ENCODE data around the gene ZBTB47.

Gene ZBTB47

GRCh38 chr3:42700366-42701288 is 47.1 kb downstream of the ZBTB47 start:
- no peak overlapping the region for H3K27ac ChIP-seq
- H3K4me3 ChIP-seq, result no peak overlapping the region
- H3K36me3 ChIP-seq, result no peaks in the 10 kb centered on the region
- peaks cover 0 to 16% (median 15%) of the 10 kb centered on the region in 4 donors for H3K4me1 ChIP-seq
- H3K27me3 ChIP-seq, result peaks cover 0 to 4% of the 10 kb centered on the region in 2 donors
- no peaks in the 10 kb centered on the region for H3K9me3 ChIP-seq
- intact Hi-C loops (cut with DNase I; ENCODE audit: low total_unique reads), result no loop called here
- TF ChIP-seq, protein P1, sequence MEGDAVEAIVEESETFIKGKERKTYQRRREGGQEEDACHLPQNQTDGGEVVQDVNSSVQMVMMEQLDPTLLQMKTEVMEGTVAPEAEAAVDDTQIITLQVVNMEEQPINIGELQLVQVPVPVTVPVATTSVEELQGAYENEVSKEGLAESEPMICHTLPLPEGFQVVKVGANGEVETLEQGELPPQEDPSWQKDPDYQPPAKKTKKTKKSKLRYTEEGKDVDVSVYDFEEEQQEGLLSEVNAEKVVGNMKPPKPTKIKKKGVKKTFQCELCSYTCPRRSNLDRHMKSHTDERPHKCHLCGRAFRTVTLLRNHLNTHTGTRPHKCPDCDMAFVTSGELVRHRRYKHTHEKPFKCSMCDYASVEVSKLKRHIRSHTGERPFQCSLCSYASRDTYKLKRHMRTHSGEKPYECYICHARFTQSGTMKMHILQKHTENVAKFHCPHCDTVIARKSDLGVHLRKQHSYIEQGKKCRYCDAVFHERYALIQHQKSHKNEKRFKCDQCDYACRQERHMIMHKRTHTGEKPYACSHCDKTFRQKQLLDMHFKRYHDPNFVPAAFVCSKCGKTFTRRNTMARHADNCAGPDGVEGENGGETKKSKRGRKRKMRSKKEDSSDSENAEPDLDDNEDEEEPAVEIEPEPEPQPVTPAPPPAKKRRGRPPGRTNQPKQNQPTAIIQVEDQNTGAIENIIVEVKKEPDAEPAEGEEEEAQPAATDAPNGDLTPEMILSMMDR (IDR thresholded peaks at IDR 0.05), result no peak
- DNase-seq, result peak; percentile 16 to 55

GRCh38 chr3:42701371-42702065 is 48.0 kb downstream of the ZBTB47 start:
- intact Hi-C loops (cut with DNase I; ENCODE audit: low total_unique reads), result no loop called here
- Histone ChIP-seq H3K4me3 (no peak overlapping the region), H3K27me3 (peaks cover 0 to 4% of the 10 kb centered on the region in 2 donors), H3K9me3 (no peaks in the 10 kb centered on the region), H3K4me1 (peaks cover 0 to 16% (median 15%) of the 10 kb centered on the region in 4 donors), H3K36me3 (no peaks in the 10 kb centered on the region), H3K27ac (no peak overlapping the region)
- peak; percentile 35 to 71 for DNase-seq
- TF ChIP-seq, protein P1 (IDR thresholded peaks at IDR 0.05), result no peak

DNA sequence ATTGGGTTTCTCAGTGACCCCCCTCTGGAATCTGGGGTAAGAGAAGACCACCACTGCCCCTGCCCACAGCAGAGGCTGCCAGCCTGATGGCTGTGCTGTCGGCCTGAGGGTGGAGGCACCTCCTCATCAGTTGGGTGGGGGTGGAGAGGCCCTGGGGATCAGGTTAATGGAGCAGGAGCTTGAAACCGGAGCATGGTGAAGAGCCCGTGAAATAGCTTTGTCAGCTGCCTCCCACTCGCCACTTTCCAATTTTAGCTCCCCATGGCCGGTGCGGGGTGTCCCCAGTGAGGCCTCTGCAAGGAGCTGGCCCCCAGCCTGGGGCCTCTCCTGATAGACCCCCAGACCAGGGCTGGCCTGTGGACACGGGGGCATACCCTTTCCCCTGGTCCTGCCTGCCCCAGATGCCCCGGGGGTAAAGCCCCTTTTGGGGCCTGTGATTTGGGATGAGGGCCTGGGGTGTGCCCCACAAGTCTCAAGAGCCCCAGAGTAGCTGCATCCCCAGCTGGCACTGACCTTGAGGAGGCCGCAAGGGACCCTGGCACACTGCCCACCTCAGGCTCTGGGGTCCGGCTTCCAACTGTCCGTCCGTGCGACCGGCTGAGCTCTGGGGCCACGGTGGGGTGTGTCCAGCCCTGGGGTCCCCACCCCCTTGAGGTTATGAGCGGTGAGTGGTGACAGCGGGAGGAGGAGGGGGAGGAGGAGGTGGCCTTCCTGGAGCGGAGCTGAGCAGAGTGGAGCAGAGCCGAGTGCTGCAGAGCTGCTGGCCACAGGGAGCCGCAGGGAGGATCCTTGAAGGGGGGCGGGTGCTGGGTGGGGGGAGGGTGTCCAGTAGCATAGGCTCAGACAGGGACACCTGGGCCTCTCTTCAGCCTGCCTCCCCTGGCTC is 48.8 kb downstream of the ZBTB47 start, which contains the start of gene HHATL:
Gene HHATL (minus strand): TSS at position 733 of the 886 bp plus-strand sequence. CDS start 1,972 bp downstream, outside the sequence.
- intact Hi-C loops (cut with DNase I; ENCODE audit: low total_unique reads), result no loop called here
- TF ChIP-seq, protein P1 (IDR thresholded peaks at IDR 0.05), result no peak

DNA sequence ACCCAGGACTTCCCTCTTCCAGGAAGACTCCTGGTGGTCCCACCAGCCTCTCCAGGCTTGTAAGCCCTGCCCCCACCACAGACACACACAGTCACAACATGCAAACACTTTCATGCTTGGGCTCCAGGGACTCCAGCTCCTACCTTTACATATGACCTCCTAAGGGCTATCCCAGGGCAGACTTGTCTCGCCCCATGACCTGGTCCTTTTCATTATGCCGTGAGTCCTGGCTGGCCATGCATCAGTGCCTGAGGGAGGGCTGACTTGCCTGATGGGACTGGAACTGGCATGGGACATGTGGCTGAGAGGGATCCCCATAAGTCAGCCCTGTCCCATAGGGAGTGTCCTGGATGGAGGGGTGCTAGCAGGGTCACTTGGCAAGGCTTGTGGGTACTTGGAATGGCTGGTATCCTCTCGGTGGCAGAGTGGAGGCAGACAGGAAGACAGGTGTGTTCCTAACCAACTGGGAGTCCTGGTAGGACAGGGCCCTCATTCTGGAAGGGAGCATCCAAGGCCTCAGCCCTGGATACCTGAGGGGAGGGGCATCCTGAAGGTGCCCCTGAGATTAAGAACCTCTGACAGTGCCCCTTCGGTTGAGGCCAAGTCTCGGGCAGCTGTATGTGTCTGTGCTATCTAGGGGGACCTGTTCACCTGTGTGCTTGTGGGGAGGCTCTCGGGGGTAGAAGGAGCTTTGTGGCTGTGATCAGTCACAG is 49.6 kb downstream of the ZBTB47 start:
- DNase-seq, result peak; percentile 14 to 54
- TF ChIP-seq, protein P1 (IDR thresholded peaks at IDR 0.05), result no peak
- H3K9me3 ChIP-seq, result no peaks in the 10 kb centered on the region
- H3K27me3 ChIP-seq, result no peaks in the 10 kb centered on the region
- intact Hi-C loops (cut with DNase I; ENCODE audit: low total_unique reads), result no loop called here
- H3K36me3 ChIP-seq, result no peaks in the 10 kb centered on the region
- H3K4me1 ChIP-seq, result peaks cover 0 to 16% (median 15%) of the 10 kb centered on the region in 4 donors
- H3K4me3 ChIP-seq, result no peak overlapping the region
- H3K27ac ChIP-seq, result no peak overlapping the region

More for the DNA sequence above, 48.8 kb downstream of the ZBTB47 start, which contains the start of gene HHATL:
- Histone ChIP-seq H3K27ac (no peak within 1 kb of the TSS), H3K36me3 (no peaks in the 10 kb centered on the region), H3K4me3 (no peak within 1 kb of the TSS), H3K27me3 (peaks cover 0 to under 1% of the 10 kb centered on the region in 2 donors), H3K9me3 (no peaks in the 10 kb centered on the region), H3K4me1 (peaks cover 0 to 16% (median 15%) of the 10 kb centered on the region in 4 donors)
- DNase-seq, result peak; percentile 20 to 64
